Mesendoderm (in vitro differentiated cells): Measurements from ENCODE around the gene TRPM6.
"Not testable (repeated sequence)": the region's sequence is repeated elsewhere in the genome, so short reads cannot be mapped to it uniquely, and the experiment has no call there.

Experiments used
- DNase-seq: peaks from one replicate; pipeline ENCODE4 v3.0.0; 2013
- H2AK5ac ChIP-seq: 2 replicates; pipeline ENCODE4 v1.6.1; 2013; ENCODE audit warnings: low read length, inconsistent platforms
- H2BK120ac ChIP-seq: 2 replicates; pipeline ENCODE4 v1.6.1; 2013; ENCODE audit warnings: low read depth, mild to moderate bottlenecking, low read length, moderate library complexity, mixed read lengths
- H2BK15ac ChIP-seq: replicated peaks from 2 replicates; pipeline ENCODE4 v1.6.1; 2013; ENCODE audit warnings: low read depth, mild to moderate bottlenecking, moderate library complexity
- H2BK5ac ChIP-seq: 2 replicates; pipeline ENCODE4 v1.6.1; 2013; ENCODE audit warnings: low read length, inconsistent platforms
- H3K18ac ChIP-seq: 2 replicates; pipeline ENCODE4 v1.6.1; 2013; ENCODE audit warnings: mild to moderate bottlenecking, low read length, mixed read lengths
- H3K23ac ChIP-seq: one replicate; pipeline ENCODE4 v1.6.1; 2013; ENCODE audit warnings: low read length
- H3K27ac ChIP-seq: 2 replicates; pipeline ENCODE4 v1.5.1; 2013; ENCODE audit warnings: low read depth, mild to moderate bottlenecking, inconsistent platforms, low read length, moderate library complexity
- H3K27me3 ChIP-seq: 2 replicates; pipeline ENCODE4 v1.6.1; 2013; ENCODE audit warnings: low read length, control low read depth, mild to moderate bottlenecking, inconsistent platforms; ENCODE audit not compliant: insufficient read depth, poor library complexity
- H3K36me3 ChIP-seq: 2 replicates; pipeline ENCODE4 v1.6.1; 2013; ENCODE audit warnings: low read length, inconsistent platforms; ENCODE audit not compliant: control insufficient read depth, insufficient read depth
- H3K4ac ChIP-seq: one replicate; pipeline ENCODE4 v1.6.1; 2013; ENCODE audit warnings: low read depth, mild to moderate bottlenecking, low read length, moderate library complexity
- H3K4me1 ChIP-seq: 2 replicates; pipeline ENCODE4 v1.6.1; 2013; ENCODE audit warnings: low read depth, low read length, inconsistent platforms; ENCODE audit not compliant: control insufficient read depth
- H3K4me2 ChIP-seq: 2 replicates; pipeline ENCODE4 v1.6.1; 2013; ENCODE audit warnings: low read length
- H3K4me3 ChIP-seq: 2 replicates; pipeline ENCODE4 v1.5.1; 2013; ENCODE audit warnings: mild to moderate bottlenecking, low read length
- H3K56ac ChIP-seq: one replicate; pipeline ENCODE4 v1.6.1; 2013; ENCODE audit warnings: low read length
- H3K79me1 ChIP-seq: 2 replicates; pipeline ENCODE4 v1.6.1; 2013; ENCODE audit warnings: low read length, inconsistent platforms
- H3K79me2 ChIP-seq: 2 replicates; pipeline ENCODE4 v1.6.1; 2013; ENCODE audit warnings: mild to moderate bottlenecking, low read length; ENCODE audit not compliant: control insufficient read depth, insufficient read depth
- H3K9ac ChIP-seq: 2 replicates; pipeline ENCODE4 v1.6.1; 2013; ENCODE audit warnings: low read length, inconsistent platforms
- H4K5ac ChIP-seq: one replicate; pipeline ENCODE4 v1.6.1; 2013; ENCODE audit warnings: low read length
- H4K8ac ChIP-seq: one replicate; pipeline ENCODE4 v1.6.1; 2013; ENCODE audit warnings: low read depth, mild to moderate bottlenecking, control low read depth, low read length, moderate library complexity
- WGBS: extraction: QIAGEN DNeasy Blood & Tissue Kit; methylation state at CpG from one replicate; pipeline ENCODE4 v1.1.7; 2013; ENCODE audit warnings: low lambda C conversion rate, missing lambda C conversion rate; ENCODE audit not compliant: insufficient coverage; ENCODE audit errors: extremely low coverage; 5-methylcytosine and 5-hydroxymethylcytosine counted together

The TRPM6 gene

GRCh38 chr9:74855072-74855471 lies 32.6 kb downstream of the TRPM6 start:
- H4K5ac ChIP-seq, result no peak overlapping the region
- H2BK15ac ChIP-seq, result no peak overlapping the region
- H3K4ac ChIP-seq, result no peak overlapping the region
- H2BK5ac ChIP-seq, result no peak overlapping the region
- no peak overlapping the region for H3K4me3 ChIP-seq
- no peak overlapping the region for H3K4me2 ChIP-seq
- no peaks in the 10 kb centered on the region for H3K79me1 ChIP-seq
- no peak overlapping the region for H4K8ac ChIP-seq
- no peak for DNase-seq
- H3K27ac ChIP-seq, result no peak overlapping the region
- 100% methylated on average over 2 of the region's 6 CpGs for WGBS
- no peak overlapping the region for H2BK120ac ChIP-seq
- no peak overlapping the region for H3K18ac ChIP-seq
- no peak overlapping the region for H3K56ac ChIP-seq
- H3K23ac ChIP-seq, result no peak overlapping the region
- no peaks in the 10 kb centered on the region for H3K4me1 ChIP-seq
- H3K27me3 ChIP-seq, result no peaks in the 10 kb centered on the region
- H3K36me3 ChIP-seq, result no peaks in the 10 kb centered on the region
- H3K9ac ChIP-seq, result no peak overlapping the region
- no peak overlapping the region for H2AK5ac ChIP-seq
- no peaks in the 10 kb centered on the region for H3K79me2 ChIP-seq

DNA sequence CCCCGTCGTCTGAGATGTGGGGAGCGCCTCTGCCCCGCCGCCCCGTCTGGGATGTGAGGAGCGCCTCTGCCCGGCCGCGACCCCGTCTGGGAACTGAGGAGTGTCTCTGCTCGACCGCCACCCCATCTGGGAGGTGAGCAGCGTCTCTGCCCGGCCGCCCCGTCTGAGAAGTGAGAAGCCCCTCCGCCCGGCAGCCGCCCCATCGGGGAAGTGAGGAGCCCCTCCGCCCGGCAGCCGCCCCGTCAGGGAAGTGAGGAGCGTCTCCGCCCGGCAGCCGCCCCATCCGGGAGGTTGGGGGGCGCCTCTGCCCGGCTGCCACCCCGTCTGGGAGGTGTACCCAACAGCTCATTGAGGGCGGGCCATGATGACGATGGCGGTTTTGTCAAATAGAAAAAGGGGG lies 34.7 kb downstream of the TRPM6 start:
- H3K27me3 ChIP-seq, H2BK120ac ChIP-seq, H3K36me3 ChIP-seq, H3K4me1 ChIP-seq, H4K8ac ChIP-seq, H2BK5ac ChIP-seq, H3K27ac ChIP-seq, H3K79me1 ChIP-seq, H3K4ac ChIP-seq, H3K4me2 ChIP-seq, H3K9ac ChIP-seq, DNase-seq, H3K18ac ChIP-seq, H2BK15ac ChIP-seq, H4K5ac ChIP-seq, H3K56ac ChIP-seq, H3K79me2 ChIP-seq, H3K23ac ChIP-seq, H2AK5ac ChIP-seq, H3K4me3 ChIP-seq: not testable (repeated sequence)
- WGBS, result no CpG with 5 or more reads among the region's 36 CpGs

- H3K23ac ChIP-seq, result no peak overlapping the region
Observed at GRCh38 chr9:74848153-74848525, 39.6 kb downstream of the TRPM6 start.

DNA sequence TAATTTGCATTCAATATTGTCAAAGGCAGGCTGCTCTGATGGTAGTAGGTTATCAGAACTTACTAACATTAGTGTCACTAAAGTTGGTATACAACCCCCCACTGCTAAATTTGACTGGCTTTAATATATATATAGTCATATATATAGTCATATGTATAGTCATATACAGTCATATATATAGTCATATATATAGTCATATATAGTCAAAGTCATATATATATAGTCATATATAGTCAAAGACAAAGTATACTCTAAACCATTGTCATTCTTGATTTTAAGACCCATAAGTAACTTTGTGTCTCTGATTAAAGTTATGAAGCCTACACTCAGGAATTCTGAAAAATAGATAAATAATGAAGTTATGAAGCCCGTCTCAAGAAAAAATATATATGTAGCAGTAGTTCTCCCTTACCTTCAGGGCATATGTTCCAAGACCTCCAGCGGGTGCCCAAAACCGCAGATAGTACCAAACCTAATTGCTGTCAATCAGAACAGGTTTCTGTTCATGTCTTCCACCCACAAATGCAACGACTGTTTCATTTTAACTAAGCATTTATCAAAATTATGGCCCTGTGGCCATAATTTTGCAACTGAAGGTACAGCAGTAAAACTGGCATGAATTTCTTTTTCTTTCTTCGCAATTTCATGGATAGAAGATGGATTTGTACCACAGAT lies 40.1 kb downstream of the TRPM6 start:
- H3K27ac ChIP-seq, result no peak overlapping the region
- no peak overlapping the region for H4K8ac ChIP-seq
- no peak overlapping the region for H3K4ac ChIP-seq
- DNase-seq, result no peak
- H2AK5ac ChIP-seq, result no peak overlapping the region
- no peak overlapping the region for H4K5ac ChIP-seq
- H3K4me2 ChIP-seq, result no peak overlapping the region
- no CpG with 5 or more reads among the region's 5 CpGs for WGBS
- H3K18ac ChIP-seq, result no peak overlapping the region
- no peak overlapping the region for H3K56ac ChIP-seq
- H3K9ac ChIP-seq, result no peak overlapping the region
- H2BK15ac ChIP-seq, result no peak overlapping the region
- no peak overlapping the region for H2BK5ac ChIP-seq
- no peak overlapping the region for H3K23ac ChIP-seq
- no peak overlapping the region for H2BK120ac ChIP-seq
- H3K79me1 ChIP-seq, result no peaks in the 10 kb centered on the region
- H3K36me3 ChIP-seq, result no peaks in the 10 kb centered on the region
- no peaks in the 10 kb centered on the region for H3K79me2 ChIP-seq
- H3K4me1 ChIP-seq, result no peaks in the 10 kb centered on the region
- no peaks in the 10 kb centered on the region for H3K27me3 ChIP-seq
- no peak overlapping the region for H3K4me3 ChIP-seq

More at GRCh38 chr9:74848153-74848525, 39.6 kb downstream of the TRPM6 start:
- Histone ChIP-seq H3K4me2 (no peak overlapping the region), H3K9ac (no peak overlapping the region), H3K79me1 (no peaks in the 10 kb centered on the region), H3K18ac (no peak overlapping the region), H3K36me3 (no peaks in the 10 kb centered on the region), H2AK5ac (no peak overlapping the region), H4K5ac (no peak overlapping the region), H3K4me1 (no peaks in the 10 kb centered on the region), H3K27ac (no peak overlapping the region), H3K4ac (no peak overlapping the region), H3K27me3 (no peaks in the 10 kb centered on the region), H4K8ac (no peak overlapping the region), H2BK5ac (no peak overlapping the region), H3K4me3 (no peak overlapping the region), H2BK120ac (no peak overlapping the region), H3K79me2 (no peaks in the 10 kb centered on the region), H2BK15ac (no peak overlapping the region), H3K56ac (no peak overlapping the region)
- no peak for DNase-seq
- WGBS, result no CpG with 5 or more reads among the region's 4 CpGs

DNA sequence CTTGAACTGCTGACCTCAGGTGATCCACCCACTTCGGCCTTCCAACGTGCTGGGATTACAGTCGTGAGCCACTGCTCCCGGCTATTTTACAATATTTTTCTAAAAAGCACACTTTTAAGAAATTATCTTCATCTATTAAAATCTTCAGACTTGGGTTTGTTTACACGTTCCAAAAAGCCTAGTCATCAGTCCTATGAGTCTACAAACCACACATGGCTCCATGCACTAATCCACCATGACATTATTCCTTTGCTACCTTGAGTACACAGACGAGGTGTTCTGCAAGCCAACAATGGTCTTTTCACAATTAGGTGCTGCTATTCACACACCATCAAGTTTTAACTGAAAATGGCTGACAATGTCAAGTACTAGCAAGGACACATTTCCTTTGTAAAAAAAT lies 41.0 kb downstream of the TRPM6 start:
- no peak for DNase-seq
- Histone ChIP-seq H3K79me1 (no peaks in the 10 kb centered on the region), H4K5ac (no peak overlapping the region), H2BK15ac (no peak overlapping the region), H3K9ac (no peak overlapping the region), H3K4me2 (no peak overlapping the region), H3K36me3 (no peaks in the 10 kb centered on the region), H3K79me2 (no peaks in the 10 kb centered on the region), H2AK5ac (no peak overlapping the region), H2BK120ac (no peak overlapping the region), H3K23ac (no peak overlapping the region), H3K4me3 (no peak overlapping the region), H3K27me3 (no peaks in the 10 kb centered on the region), H2BK5ac (no peak overlapping the region), H3K4ac (no peak overlapping the region), H3K18ac (no peak overlapping the region), H3K4me1 (no peaks in the 10 kb centered on the region), H3K56ac (no peak overlapping the region), H4K8ac (no peak overlapping the region), H3K27ac (no peak overlapping the region)
- WGBS, result no CpG with 5 or more reads among the region's 6 CpGs

DNA sequence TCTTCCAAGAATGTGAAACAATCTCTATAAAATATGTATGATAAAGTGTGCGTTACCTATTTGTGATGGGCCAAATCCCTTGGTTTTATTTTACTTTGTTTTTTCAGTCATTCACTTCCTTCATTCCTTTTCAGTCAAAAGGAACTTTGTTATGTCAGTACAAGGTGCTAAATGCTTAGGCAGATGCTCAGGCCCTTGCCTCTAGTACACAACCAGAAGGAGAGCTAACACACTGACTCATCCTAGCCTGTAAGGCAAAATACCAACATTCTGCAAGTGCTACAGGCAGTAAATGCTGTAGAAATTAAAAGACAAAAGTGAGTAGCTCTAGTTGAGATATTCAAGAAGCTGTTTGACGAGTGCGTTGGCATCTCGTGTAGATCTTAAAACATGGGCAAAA lies 49.4 kb downstream of the TRPM6 start:
- H3K23ac ChIP-seq, result no peak overlapping the region
- DNase-seq, result peak; percentile 93

More for the DNA sequence above, 49.4 kb downstream of the TRPM6 start:
- no peaks in the 10 kb centered on the region for H3K79me2 ChIP-seq
- no peaks in the 10 kb centered on the region for H3K36me3 ChIP-seq
- WGBS, result no CpG with 5 or more reads among the region's 4 CpGs
- H3K4ac ChIP-seq, result no peak overlapping the region
- H3K4me3 ChIP-seq, result no peak overlapping the region
- no peak overlapping the region for H2AK5ac ChIP-seq
- H4K8ac ChIP-seq, result no peak overlapping the region
- no peak overlapping the region for H4K5ac ChIP-seq
- H2BK120ac ChIP-seq, result no peak overlapping the region
- H3K27me3 ChIP-seq, result no peaks in the 10 kb centered on the region
- H3K79me1 ChIP-seq, result no peaks in the 10 kb centered on the region
- H3K4me1 ChIP-seq, result no peaks in the 10 kb centered on the region
- no peak overlapping the region for H3K18ac ChIP-seq
- H2BK15ac ChIP-seq, result no peak overlapping the region
- H3K9ac ChIP-seq, result no peak overlapping the region
- H3K27ac ChIP-seq, result peak overlapping the region; percentile 37
- H2BK5ac ChIP-seq, result no peak overlapping the region
- H3K56ac ChIP-seq, result no peak overlapping the region
- H3K4me2 ChIP-seq, result no peak overlapping the region
